ENCODE data around the gene ZCCHC13. TPM values are rescaled to one million over a fixed set of nuclear protein-coding genes. Genes with fewer than 3 reads are reported as not detected.

ZCCHC13 gene
- total and polyA plus RNA-seq, 2 of the 8 experiments (the other 6 are each of a cell fraction or from before 2014, with no cell fraction given), result not detected

DNA sequence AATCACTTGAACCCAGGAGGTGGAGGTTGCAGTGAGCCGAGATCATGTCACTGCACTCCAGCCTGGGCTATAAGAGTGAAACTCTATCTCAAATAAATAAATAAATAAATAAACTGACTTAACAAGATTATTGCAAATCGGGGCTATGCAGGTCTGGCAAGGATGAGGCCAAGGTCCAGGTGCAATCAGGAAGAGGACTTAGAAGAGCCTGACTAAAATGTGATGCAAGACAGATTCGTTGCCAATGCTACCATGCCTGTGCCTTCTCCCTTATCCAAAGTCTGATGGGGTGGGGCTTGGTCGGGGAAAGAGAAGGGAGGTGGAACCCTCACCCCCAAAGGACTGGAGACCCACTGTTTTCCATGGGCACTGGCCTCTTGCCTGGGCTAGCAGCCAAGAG lies 14.7 kb downstream of the ZCCHC13 start:
- DNase-seq (ENCODE audit: low read depth in 1 of 2, low spot score in 2 of 2), result no peak
- H2BK15ac ChIP-seq (ENCODE audit: low read length), result peak overlapping the region; percentile 61; the same call in 1 of the 2 replicates
- TF ChIP-seq SRF (IDR thresholded peaks at IDR 0.05; ENCODE audit: low read depth, low read length), result no peak
- TF ChIP-seq FOSL1 (IDR thresholded peaks at IDR 0.05; ENCODE audit: insufficient read depth, low read depth, low read length), result no peak
- no peak for TF ChIP-seq YY1 (IDR thresholded peaks at IDR 0.05; ENCODE audit: low read depth, low read length)
- no peak for TF ChIP-seq CHD1 (IDR thresholded peaks at IDR 0.05; ENCODE audit: low read depth, low read length)
- TF ChIP-seq, protein P1, sequence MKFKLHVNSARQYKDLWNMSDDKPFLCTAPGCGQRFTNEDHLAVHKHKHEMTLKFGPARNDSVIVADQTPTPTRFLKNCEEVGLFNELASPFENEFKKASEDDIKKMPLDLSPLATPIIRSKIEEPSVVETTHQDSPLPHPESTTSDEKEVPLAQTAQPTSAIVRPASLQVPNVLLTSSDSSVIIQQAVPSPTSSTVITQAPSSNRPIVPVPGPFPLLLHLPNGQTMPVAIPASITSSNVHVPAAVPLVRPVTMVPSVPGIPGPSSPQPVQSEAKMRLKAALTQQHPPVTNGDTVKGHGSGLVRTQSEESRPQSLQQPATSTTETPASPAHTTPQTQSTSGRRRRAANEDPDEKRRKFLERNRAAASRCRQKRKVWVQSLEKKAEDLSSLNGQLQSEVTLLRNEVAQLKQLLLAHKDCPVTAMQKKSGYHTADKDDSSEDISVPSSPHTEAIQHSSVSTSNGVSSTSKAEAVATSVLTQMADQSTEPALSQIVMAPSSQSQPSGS (IDR thresholded peaks at IDR 0.05; ENCODE audit: low read length), result no peak
- no peak for TF ChIP-seq RFX5 (IDR thresholded peaks at IDR 0.05; ENCODE audit: borderline replicate concordance, low read depth, low read length)
- no peak for TF ChIP-seq MAX (IDR thresholded peaks at IDR 0.05)
- TF ChIP-seq SAP30 (IDR thresholded peaks at IDR 0.05; ENCODE audit: insufficient read depth, insufficient replicate concordance, low read length), result no peak
- H3K27ac ChIP-seq (ENCODE audit: low read depth, low read length), result no peak overlapping the region
- no peak overlapping the region for H2BK5ac ChIP-seq (ENCODE audit: low read depth, low read length)
- H2BK120ac ChIP-seq (replicated peaks; ENCODE audit: low read depth, low read length), result no peak overlapping the region
- H3K79me1 ChIP-seq (ENCODE audit: low read depth, low read length), result no peaks in the 10 kb centered on the region
- POLR2A ChIA-PET (ENCODE audit: partially characterized antibody), result no interaction called here
- 81% methylated on average over 4 of the region's 4 CpGs; no CpG with 5 or more reads in 1 of the 2 experiments for WGBS, 2 experiments (ENCODE audit: extremely low coverage in 1 of 2, insufficient coverage in 1 of 2, insufficient read length in 1 of 2, insufficient replicate concordance in 2 of 2, low coverage in 1 of 2, low lambda C conversion rate in 2 of 2, missing lambda C conversion rate in 1 of 2)
- no peak overlapping the region for H2AK5ac ChIP-seq (ENCODE audit: low read depth, low read length)
- no peaks in the 10 kb centered on the region for H3K23me2 ChIP-seq (ENCODE audit: low read depth, low read length)
- no peak overlapping the region for H3K23ac ChIP-seq (ENCODE audit: insufficient read length)
- no peak for FAIRE-seq
- no peak overlapping the region for H4K91ac ChIP-seq (replicated peaks; ENCODE audit: insufficient read length, low read length)
- H3K27me3 ChIP-seq (replicated peaks in 1 of 4; ENCODE audit: control insufficient read depth in 3 of 4, extremely low read depth in 1 of 4, insufficient read depth in 3 of 4, low read length in 3 of 4), result no peaks in the 10 kb centered on the region
- H2BK12ac ChIP-seq (ENCODE audit: low read depth, low read length), result no peak overlapping the region
- H3K4me3 ChIP-seq (ENCODE audit: extremely low read depth in 1 of 4, insufficient read depth in 2 of 4, low read depth in 3 of 4, low read length in 4 of 4), result no peak overlapping the region
- no peaks in the 10 kb centered on the region for H4K20me1 ChIP-seq (replicated peaks in 1 of 2; ENCODE audit: control insufficient read depth in 1 of 2, insufficient read depth in 2 of 2, low read length in 2 of 2)
- no peaks in the 10 kb centered on the region; a peak in 1 of 4 replicates for H3K9me3 ChIP-seq (ENCODE audit: insufficient read depth in 2 of 2, low read depth in 1 of 2, low read length in 1 of 2)
- no peaks in the 10 kb centered on the region for H3K79me2 ChIP-seq (ENCODE audit: control insufficient read depth in 1 of 2, insufficient read depth in 2 of 2, low read length in 2 of 2)
- no peak overlapping the region for H3K14ac ChIP-seq (ENCODE audit: insufficient read length)
- H2AFZ ChIP-seq (ENCODE audit: low read length), result no peak overlapping the region
- H3K36me3 ChIP-seq (ENCODE audit: control insufficient read depth in 2 of 4, insufficient read depth in 4 of 4, low read length in 3 of 4), result no peaks in the 10 kb centered on the region
- no peak overlapping the region for H3K56ac ChIP-seq (replicated peaks; ENCODE audit: insufficient read length, low read depth, low read length)
- no peak overlapping the region for H4K8ac ChIP-seq (ENCODE audit: extremely low read depth, insufficient read depth, low read length)
- H3K9ac ChIP-seq (replicated peaks in 1 of 4; ENCODE audit: extremely low read depth in 1 of 4, low read depth in 3 of 4, low read length in 3 of 4), result no peak overlapping the region
- no peak overlapping the region for H3K18ac ChIP-seq (ENCODE audit: extremely low read depth, low read length)
- H3K4me1 ChIP-seq (replicated peaks in 1 of 4; ENCODE audit: control insufficient read depth in 3 of 4, insufficient read depth in 4 of 4, low read length in 3 of 4), result no peaks in the 10 kb centered on the region; a peak in 1 of 7 replicates
- CTCF ChIA-PET (ENCODE audit: partially characterized antibody), result interaction anchor here (0.6 kb wide), 1 partner anchor 25 kb away, joined by 3 read pairs; no protein-coding TSS in a partner anchor
- no peak overlapping the region for H3K4ac ChIP-seq (replicated peaks; ENCODE audit: insufficient read length, low read depth, low read length)
- no peak overlapping the region for H2BK20ac ChIP-seq (ENCODE audit: low read length)
- no peak overlapping the region for H4K5ac ChIP-seq (ENCODE audit: insufficient read length, low read depth, low read length)
- H3K4me2 ChIP-seq (ENCODE audit: insufficient read depth in 1 of 2, low read depth in 2 of 2, low read length in 2 of 2), result no peak overlapping the region
